Measurements from ENCODE around the gene SH3PXD2A. TPM values are rescaled to one million over a fixed set of nuclear protein-coding genes. Genes with fewer than 3 reads are reported as not detected.

Gene SH3PXD2A
- total and polyA plus RNA-seq, 2 of the 4 experiments (the other 2 are of a cell fraction), result 6.3 to 23.0 TPM

GRCh38 chr10:103859161-103860086 lies 4.0 kb upstream of the SH3PXD2A start:
- Histone ChIP-seq H3K9me1 (ENCODE audit: insufficient read depth, low read length) (no peaks in the 10 kb centered on the region; the same call in 1 of the 2 replicates), H3K27me3 (ENCODE audit: control insufficient read depth, insufficient read depth, low read length) (no peaks in the 10 kb centered on the region), H3K56ac (ENCODE audit: extremely low read depth, insufficient read depth, low read length) (no peak overlapping the region), H3K79me1 (ENCODE audit: low read depth in 1 of 2, low read length in 2 of 2) (peaks cover 0 to 7% of the 10 kb centered on the region in 2 experiments; a peak in 2 of 4 replicates), H4K20me1 (ENCODE audit: insufficient read depth, low read length) (no peaks in the 10 kb centered on the region), H3K18ac (ENCODE audit: low read depth, low read length) (no peak overlapping the region), H3K4me2 (ENCODE audit: low read depth, low read length) (no peak overlapping the region), H2BK15ac (ENCODE audit: low read depth, low read length) (no peak overlapping the region), H3K9me3 (ENCODE audit: control insufficient read depth, insufficient read depth, low read length) (no peaks in the 10 kb centered on the region), H3K9ac (ENCODE audit: low read depth, low read length) (no peak overlapping the region), H3K4me1 (ENCODE audit: control insufficient read depth, insufficient read depth, low read length) (peaks cover 6% of the 10 kb centered on the region; the same call in 1 of the 2 replicates), H3K36me3 (ENCODE audit: control insufficient read depth, insufficient read depth, low read length) (no peaks in the 10 kb centered on the region), H2AK9ac (replicated peaks; ENCODE audit: low read depth, low read length, poor library complexity) (peak overlapping the region; percentile 3), H3K4me3 (ENCODE audit: insufficient read depth, low read depth, low read length) (no peak overlapping the region), H4K5ac (ENCODE audit: low read depth, low read length) (no peak overlapping the region), H2BK20ac (ENCODE audit: low read depth, low read length) (no peak overlapping the region), H2BK5ac (ENCODE audit: low read depth, low read length, poor library complexity, severe bottlenecking) (no peak overlapping the region), H3K14ac (replicated peaks; ENCODE audit: low read depth, low read length) (no peak overlapping the region), H2BK120ac (ENCODE audit: low read depth, low read length) (no peak overlapping the region), H2AFZ (replicated peaks; ENCODE audit: low read length, poor library complexity) (no peak overlapping the region), H3K23ac (ENCODE audit: low read depth, low read length) (no peak overlapping the region), H3K4ac (ENCODE audit: low read depth, low read length) (no peak overlapping the region), H4K8ac (ENCODE audit: low read depth in 2 of 2, low read length in 2 of 2) (no peak overlapping the region), H3K27ac (ENCODE audit: insufficient read depth, low read length) (no peak overlapping the region), H2AK5ac (ENCODE audit: low read depth, low read length) (0 out of 2 replicates have a peak overlapping the region, but pooled peaks have one; percentile 0), H4K91ac (ENCODE audit: insufficient read depth, low read depth, low read length) (no peak overlapping the region)
- no TSS peak for BruUV-seq (replicated peaks)
- intact Hi-C loops (cut with micrococcal nuclease), result loop anchor here (1.0 to 5.0 kb wide), 2 partner anchors 146 to 262 kb away; no protein-coding TSS in a partner anchor
- 87% methylated on average over 5 of the region's 15 CpGs; no CpG with 5 or more reads in 1 of the 2 experiments for WGBS, 2 experiments (ENCODE audit: extremely low coverage in 2 of 2, insufficient read length in 1 of 2)
- TF ChIP-seq RCOR1 (IDR thresholded peaks at IDR 0.05; ENCODE audit: insufficient replicate concordance, low read length), result no peak
- 0 out of 2 replicates have a peak, but pooled peaks have one; percentile 28 for TF ChIP-seq MAZ (IDR thresholded peaks at IDR 0.05; ENCODE audit: borderline replicate concordance, low read depth, low read length)
- peak; percentile 79 for TF ChIP-seq SMC3 (IDR thresholded peaks at IDR 0.05; ENCODE audit: low read depth, low read length)
- TF ChIP-seq CTCF (conservative IDR thresholded peaks at IDR 0.05; ENCODE audit: low read depth, low read length), result peak; percentile 75
- TF ChIP-seq RAD21 (IDR thresholded peaks at IDR 0.05; ENCODE audit: low read length), result peak; percentile 77
- dilution Hi-C loops (cut with HindIII; ENCODE audit: low sequenced_read_pairs, unreplicated experiment), result loop anchor here (25.0 kb wide), 1 partner anchor 147 kb away; no protein-coding TSS in a partner anchor
- in situ Hi-C loops (cut with MboI; ENCODE audit: low sequenced_read_pairs), result loop anchor here (5.0 to 10.0 kb wide), 2 partner anchors 142 to 265 kb away; no protein-coding TSS in a partner anchor
- DNase-seq (peak; percentile 74), ATAC-seq (ENCODE audit: low read depth) (peak; percentile 76)
- POLR2A ChIA-PET (ENCODE audit: unreplicated experiment), result no interaction called here
- CTCF ChIA-PET, result interaction anchor here (1.0 kb wide), 1 partner anchor 10 kb away, joined by 4 read pairs; no protein-coding TSS in a partner anchor
